GM18498 (cell line): ENCODE results near the gene OTULINL.
A peak's percentile ranks its signal among the peaks of the same experiment; 100 is the strongest.
"Not testable (repeated sequence)": the region's sequence is repeated elsewhere in the genome, so short reads cannot be mapped to it uniquely, and the experiment has no call there.

Experiments used
- ATAC-seq: cut with Tn5 transposase; IDR thresholded peaks from one replicate; pipeline ENCODE4 v1.9.1; 2021; ENCODE audit warnings: mild to moderate bottlenecking, moderate library complexity; ENCODE audit not compliant: unreplicated experiment

Gene OTULINL

GRCh38 chr5:14581106-14581890 is at the start of gene OTULINL:
Gene OTULINL, plus strand, starts transcription at chr5:14581792. Its CDS starts 103 bp downstream, at chr5:14581895.
- ATAC-seq, result peak; percentile 99

GRCh38 chr5:14532180-14532579 is 49.4 kb upstream of the OTULINL start:
- ATAC-seq, result no peak

- ATAC-seq, result no peak
Measured at GRCh38 chr5:14534773-14535172, 46.8 kb upstream of the OTULINL start.

GRCh38 chr5:14545308-14545707 is 36.3 kb upstream of the OTULINL start:
- no peak for ATAC-seq

GRCh38 chr5:14545862-14546261 is 35.7 kb upstream of the OTULINL start:
- ATAC-seq, result no peak

- no peak for ATAC-seq
Measured at GRCh38 chr5:14547666-14548065, 33.9 kb upstream of the OTULINL start.

GRCh38 chr5:14551211-14551610 is 30.4 kb upstream of the OTULINL start:
- no peak for ATAC-seq

GRCh38 chr5:14552017-14552416 is 29.6 kb upstream of the OTULINL start:
- ATAC-seq, result no peak

- not testable (repeated sequence) for ATAC-seq
Measured at GRCh38 chr5:14554288-14554687, 27.3 kb upstream of the OTULINL start.

GRCh38 chr5:14556015-14556414 is 25.6 kb upstream of the OTULINL start:
- ATAC-seq, result no peak

- no peak for ATAC-seq
Measured at GRCh38 chr5:14557203-14557770, 24.3 kb upstream of the OTULINL start.

GRCh38 chr5:14557791-14558415 is 23.7 kb upstream of the OTULINL start:
- no peak for ATAC-seq

- no peak for ATAC-seq
Measured at GRCh38 chr5:14560091-14560595, 21.4 kb upstream of the OTULINL start.

- ATAC-seq, result no peak
Measured at GRCh38 chr5:14561741-14562140, 19.9 kb upstream of the OTULINL start.

- no peak for ATAC-seq
Measured at GRCh38 chr5:14568333-14568732, 13.3 kb upstream of the OTULINL start.

GRCh38 chr5:14569948-14570691 is 11.5 kb upstream of the OTULINL start:
- ATAC-seq, result no peak

- ATAC-seq, result no peak
Measured at GRCh38 chr5:14571901-14572300, 9.7 kb upstream of the OTULINL start.

- ATAC-seq, result no peak
Measured at GRCh38 chr5:14572385-14572784, 9.2 kb upstream of the OTULINL start.

- no peak for ATAC-seq
Measured at GRCh38 chr5:14572836-14573235, 8.8 kb upstream of the OTULINL start.

- no peak for ATAC-seq
Measured at GRCh38 chr5:14574096-14574495, 7.5 kb upstream of the OTULINL start.

GRCh38 chr5:14574891-14575508 is 6.6 kb upstream of the OTULINL start:
- no peak for ATAC-seq
